NCI-H748 (cell line): ENCODE data around the gene DAGLB.
"Not testable (repeated sequence)": the region's sequence is repeated elsewhere in the genome, so short reads cannot be mapped to it uniquely, and the experiment has no call there.

ENCODE experiments used
- DNase-seq: peaks from one replicate; lab custom pipeline; 2025; ENCODE audit not compliant: unreplicated experiment; lab: John Stamatoyannopoulos, UW

The DAGLB gene

DNA sequence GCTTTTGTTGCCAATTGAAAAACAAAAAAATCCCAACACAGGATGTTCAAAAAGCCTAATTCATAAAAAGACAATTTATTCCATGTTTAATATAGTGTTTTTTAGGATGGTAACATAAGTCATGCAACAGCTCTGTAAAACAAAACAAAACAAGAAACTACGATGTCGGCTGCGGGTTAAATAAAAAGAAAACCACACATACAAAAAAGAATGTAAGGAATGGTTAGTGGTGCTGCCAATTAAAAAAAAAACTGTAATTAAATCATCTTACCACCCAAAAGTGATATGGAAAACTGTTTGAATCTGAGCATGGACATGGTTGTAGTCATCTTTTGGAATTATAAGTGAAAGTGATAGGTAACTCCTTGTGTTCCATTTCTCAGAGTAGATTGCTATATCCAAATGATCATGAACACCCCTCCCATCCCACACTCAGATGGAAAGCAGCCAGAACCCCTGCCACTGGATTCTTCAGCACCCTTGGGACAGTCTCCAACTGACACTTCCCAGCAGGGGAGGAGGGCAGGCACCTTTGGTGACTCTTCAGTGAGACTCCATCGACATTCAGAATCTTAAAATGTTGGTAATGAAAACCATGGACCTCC is 14.3 kb upstream of the DAGLB start:
- no peak for DNase-seq

DNA sequence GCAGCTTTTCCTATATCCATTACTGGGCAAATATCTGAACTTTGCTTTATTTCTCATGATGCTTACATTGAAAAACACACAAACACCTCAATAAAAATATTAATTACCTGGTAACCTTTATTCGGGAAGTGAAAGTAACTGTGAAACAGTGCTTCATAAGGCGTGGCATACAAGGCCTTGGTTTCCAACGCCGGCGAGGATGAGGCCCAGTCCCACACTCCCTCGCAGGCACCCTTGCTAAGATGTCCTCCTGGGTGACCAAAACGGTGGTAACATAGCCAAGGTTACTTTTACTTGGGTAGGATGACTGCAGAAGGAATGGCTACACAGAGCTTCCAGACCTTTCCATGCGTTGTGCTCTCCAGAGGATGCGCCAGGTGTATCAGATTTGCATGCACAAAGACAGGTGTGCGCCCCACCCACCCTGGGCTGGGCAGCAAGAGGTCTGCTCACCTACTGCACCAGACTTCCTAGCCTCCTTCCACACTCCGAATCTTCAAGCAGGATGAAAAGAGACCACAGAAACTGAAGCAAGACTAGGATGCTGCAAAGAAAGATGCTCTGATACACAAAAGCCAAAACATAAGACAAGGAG is 13.3 kb upstream of the DAGLB start:
- no peak for DNase-seq

- DNase-seq, result no peak
Measured at GRCh38 chr7:6460303-6460702, 12.5 kb upstream of the DAGLB start.

- not testable (repeated sequence) for DNase-seq
Measured at GRCh38 chr7:6458676-6459075, 10.9 kb upstream of the DAGLB start.

DNA sequence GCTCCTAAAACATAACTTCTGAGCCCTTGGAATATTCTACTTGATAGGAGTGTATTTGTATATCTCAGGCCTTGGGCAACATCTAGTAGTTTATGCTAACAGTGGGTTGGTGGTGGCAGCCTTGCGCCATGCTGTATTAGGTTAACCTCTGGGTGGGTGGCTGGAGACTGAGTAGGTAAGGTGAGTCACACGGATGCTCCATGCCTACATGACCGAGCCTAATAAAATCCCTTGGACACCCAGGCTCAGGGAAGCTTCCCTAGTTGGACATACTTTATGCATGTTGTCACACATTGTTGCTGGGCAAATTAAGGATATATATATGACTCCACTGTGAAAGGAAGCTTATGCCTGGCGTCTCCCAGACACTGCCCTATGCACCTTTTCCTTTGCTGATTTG is 6.0 kb upstream of the DAGLB start:
- no peak for DNase-seq

DNA sequence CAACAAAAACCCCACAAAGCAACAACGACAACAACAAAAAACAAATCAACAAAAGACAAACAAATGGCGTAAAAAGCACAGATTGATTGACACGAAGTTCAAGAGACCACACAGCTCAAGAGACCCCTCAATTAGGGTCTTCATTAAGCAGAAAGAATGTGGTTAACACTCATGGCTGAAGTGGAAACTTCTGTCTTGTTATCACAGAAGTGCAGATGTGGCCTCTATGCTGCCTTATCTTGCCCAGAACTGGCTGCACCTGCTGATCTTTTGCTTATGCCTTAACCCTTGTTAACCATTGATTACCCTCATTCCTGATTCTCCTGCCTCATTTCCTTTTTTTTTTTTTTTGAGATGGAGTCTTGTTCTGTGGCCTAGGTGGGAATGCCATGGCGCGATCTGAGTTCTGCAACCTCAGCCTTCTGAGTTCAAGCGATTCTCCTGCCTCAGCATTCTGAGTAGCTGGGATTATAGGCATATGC is 3.5 kb upstream of the DAGLB start:
- DNase-seq, result no peak

- DNase-seq, result not testable (repeated sequence)
Measured at GRCh38 chr7:6450591-6450990, 2.8 kb upstream of the DAGLB start.

DNA sequence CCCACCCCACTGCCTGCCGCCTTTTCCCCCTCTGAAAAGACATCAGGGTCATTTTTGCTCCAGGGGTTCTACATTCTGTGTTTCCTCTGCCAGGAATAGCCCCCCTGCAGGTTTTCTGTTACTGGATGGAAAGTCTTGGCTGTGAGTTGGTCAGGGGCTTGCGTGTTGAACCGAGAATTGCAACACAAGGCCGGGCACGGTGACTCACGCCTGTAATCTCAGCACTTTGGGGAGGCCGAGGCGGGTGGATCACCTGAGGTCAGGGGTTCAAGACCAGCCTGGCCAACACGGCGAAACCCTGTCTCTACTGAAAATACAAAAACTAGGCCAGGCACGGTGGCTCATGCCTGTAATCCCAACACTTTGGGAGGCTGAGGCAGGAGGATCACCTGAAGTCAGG is 2.1 kb upstream of the DAGLB start:
- DNase-seq, result not testable (repeated sequence)

GRCh38 chr7:6448943-6449543 is 1.3 kb upstream of the DAGLB start:
- DNase-seq, result no peak

DNA sequence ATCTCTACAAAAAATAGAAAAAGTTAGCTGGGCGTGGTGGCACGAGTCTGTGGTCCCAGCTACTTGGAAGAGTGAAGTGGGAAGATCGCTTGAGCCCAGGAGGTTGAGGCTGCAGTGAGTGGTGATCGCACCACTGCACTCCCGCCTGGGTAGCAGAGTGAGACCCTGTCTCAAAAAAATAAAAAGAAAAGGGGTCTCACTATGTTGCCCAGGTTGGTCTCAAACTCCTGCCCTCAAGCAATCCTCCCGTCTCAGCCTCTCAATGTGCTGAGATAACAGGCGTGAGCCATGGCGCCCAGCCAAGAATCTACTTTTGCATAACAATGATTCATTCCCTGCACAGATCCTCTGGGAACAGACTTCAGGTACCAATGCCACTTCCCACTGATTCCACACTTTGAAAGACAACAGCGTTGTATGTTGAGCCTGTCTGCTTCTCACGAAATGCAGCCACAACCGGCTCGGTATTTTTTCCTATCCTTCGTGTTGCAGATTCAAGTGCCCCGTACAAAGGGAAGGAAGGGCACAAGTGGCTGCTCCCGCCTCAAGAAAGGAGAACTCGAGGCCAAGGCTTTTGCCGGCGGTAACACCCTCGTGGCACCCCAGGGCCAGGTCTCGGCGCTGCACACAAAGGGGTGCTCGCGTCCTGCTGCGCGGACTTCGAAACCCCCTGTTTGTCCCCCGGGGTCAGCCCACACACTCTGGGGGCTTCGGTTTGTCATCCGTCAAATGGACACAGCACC is 745 bp downstream of the DAGLB start:
- peak; percentile 70 for DNase-seq

GRCh38 chr7:6444516-6445269 is 3.1 kb downstream of the DAGLB start:
- peak; percentile 11 for DNase-seq

DNA sequence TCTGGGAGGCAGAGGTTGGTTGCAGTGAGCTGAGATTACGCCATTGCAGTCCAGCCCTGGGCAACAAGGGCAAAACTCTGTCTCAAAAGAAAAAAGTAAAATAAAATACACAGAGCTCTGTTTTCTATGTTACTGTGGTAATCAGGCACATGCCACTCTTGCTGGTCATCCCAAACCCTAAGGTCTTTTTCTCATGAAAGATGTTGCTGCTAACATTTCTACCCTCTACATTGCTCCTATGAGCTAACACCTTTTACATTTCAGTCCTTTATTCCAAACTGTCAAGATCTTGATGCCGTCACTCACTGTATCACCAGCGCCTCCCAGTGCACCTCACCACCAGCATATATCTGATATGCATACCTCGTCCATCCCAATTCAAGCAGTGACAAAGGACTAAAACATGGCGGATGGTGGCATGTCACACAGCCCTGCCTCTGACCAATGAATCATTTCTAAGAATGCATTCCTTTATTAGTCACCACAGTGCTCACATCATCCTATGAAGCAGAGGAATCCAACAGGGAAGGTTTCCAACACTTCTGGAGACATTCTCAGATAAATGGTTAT is 4.3 kb downstream of the DAGLB start:
- DNase-seq, result no peak

DNA sequence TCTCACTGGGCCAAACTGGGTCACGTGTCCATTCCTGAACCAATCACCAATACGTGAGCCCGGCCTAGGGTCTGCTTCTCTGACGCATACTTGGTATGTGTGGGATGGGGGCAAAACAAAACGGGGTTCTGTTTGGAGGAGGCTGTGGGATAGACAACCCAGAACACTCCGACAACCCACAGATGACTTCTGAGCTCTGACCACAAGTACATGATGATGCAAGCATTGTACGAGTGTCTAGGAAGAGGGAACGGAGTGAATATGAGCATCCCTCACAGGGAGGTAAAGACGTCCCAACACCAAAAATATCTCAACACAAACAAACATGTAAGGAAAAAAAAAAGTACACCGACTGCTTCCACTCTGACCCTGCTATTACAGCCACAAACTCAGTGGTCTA is 5.6 kb downstream of the DAGLB start:
- no peak for DNase-seq

GRCh38 chr7:6440381-6440780 is 7.4 kb downstream of the DAGLB start:
- DNase-seq, result no peak

DNA sequence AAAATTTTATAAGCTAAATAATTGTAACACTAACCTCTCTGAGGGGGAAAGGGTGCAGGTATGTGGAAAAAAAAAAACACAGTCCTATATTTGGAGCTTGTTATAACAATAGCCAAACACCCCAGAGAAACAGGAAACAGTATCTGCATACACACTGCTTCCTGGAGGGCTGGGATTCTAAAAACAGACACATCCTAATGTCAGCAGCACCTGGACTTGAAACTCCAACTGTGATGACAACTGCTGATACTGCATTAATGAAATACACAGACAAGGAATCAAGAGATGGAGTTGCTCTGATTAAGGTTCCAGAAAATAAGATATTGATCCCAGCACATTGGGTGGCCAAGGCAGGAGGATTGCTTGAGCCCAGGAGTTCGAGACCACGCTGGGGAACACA is 9.3 kb downstream of the DAGLB start:
- no peak for DNase-seq

DNA sequence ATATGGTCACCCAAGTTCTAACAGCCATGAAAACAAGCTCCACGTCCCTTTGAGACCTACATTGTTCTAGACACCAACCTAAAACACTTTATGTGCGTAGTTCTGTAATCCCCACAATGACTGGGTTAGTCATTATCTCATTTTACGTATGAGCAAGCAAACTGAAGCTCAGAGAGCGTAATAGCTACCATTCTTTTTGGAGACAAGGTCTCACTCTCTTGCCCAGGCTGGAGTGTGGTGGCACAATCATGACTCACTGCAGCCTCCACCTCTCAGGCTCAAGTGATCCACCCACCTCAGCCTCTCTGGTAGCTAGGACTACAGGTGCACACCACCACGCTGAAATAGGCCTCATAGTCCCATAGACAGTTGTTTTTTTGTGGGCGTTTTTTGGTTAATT is 10.5 kb downstream of the DAGLB start:
- DNase-seq, result no peak

DNA sequence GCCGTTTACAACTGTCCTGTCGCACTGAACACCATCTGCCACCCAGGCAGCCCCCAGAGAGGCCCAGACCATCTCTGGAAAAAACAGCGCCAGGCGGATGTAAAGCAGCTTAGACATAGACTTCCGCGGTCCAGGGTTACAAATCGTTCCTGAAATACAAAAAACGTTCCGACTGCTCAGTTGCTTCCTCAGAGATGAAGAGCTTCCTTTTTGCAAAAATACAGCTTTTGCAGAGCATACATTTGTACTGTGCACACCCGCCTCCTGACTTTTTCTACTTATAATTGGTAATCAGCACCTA is 11.4 kb downstream of the DAGLB start:
- DNase-seq, result no peak

DNA sequence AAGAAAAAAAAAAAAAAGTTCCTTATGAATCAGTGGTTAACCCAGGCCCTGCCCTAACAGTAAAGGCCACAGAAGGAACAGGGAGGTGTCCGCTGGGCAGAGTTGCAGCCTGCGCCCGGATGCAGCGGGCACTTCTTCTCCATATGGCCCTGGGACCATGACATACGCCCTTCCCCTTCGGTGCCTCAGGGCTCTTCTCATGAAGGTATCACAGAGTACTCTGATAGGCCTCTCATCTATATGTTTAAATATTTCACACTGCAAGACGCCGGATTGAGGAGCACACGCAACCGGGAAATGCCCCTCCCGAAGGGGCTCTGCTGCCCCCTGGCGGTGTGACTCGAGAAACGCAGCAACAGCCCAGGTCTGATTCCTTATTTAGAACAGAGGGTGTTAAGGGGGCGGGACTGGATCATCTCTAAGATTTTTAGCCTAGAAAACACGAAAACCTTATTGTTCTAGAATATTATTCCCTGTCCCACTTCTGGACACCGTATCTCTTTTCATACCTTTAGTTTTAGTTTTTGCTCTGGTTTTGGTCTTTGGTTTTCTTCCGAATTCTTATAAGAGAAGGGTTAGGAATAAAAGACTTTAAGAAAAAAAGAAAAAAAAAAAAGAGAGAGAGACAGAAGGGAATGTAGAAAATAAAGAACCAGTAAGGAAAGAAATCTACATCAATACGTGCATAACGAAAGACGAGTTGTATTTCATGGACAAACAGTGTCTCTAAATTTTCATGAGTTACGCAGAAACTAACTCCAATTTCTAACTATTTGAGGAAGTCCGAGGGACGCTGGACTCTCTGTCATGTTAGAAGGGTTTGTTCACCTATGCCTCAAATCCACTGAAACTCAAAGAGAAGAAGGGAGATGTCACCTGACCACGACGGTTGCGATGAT is 12.0 kb downstream of the DAGLB start:
- peak; percentile 72 for DNase-seq

DNA sequence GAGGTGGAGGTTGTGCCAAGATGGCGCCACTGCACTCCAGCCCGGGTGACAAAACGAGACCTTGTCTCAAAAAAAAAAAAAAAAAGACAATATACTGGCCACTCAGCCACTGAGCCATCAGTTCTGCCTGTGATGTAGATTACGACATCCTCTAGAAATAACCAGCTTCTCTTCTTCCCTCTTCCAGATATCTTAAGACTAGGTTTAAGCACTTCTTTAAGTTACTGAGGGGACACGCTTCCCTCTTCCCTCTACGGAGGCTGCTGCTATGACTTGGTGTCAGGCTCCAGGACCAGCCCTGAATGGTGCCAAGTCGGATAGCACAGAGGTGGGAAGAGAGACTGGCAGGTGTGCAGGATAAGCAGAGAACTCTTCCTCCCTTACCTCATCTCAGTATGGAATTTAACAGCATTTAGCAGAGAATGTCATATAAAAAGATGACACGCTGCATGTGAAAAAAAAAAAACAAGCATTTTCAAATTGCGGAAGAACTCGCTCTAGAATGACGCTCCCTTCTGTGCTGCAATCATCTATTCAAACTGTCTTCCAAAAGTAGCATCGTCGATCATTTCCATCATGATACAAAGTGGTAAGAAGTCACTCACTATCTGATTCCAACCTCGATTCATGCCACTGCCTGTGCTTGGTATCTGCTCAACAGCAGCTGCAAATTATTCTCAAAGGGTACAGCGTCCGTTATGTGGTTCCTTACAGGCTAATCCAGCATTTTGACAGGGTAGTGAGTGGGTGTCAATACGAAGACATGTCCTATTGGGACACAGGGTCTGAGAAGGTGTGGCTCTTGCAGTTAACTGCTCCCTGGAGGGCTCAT is 13.8 kb downstream of the DAGLB start:
- no peak for DNase-seq
